ENCODE data around the gene MAPK4.

GRCh38 chr18:50747849-50748242 is 188.0 kb downstream of the MAPK4 start:
- TF ChIP-seq POLR2A (IDR thresholded peaks at IDR 0.05) (no peak), CTCF (IDR thresholded peaks at IDR 0.05) (no peak)

All from sigmoid colon (tissue), 3 donors.